GM23338 (cell line): ENCODE data around the gene PTPRN2. TPM values are rescaled to one million over a fixed set of nuclear protein-coding genes. Genes with fewer than 3 reads are reported as not detected.

Experiments used
- ATAC-seq: fragments of 200-7000 bp; cut with Tn5 transposase; 3 replicates; pipeline ENCODE4 v1.9.1; 2020
- DNase-seq: peaks from one replicate; pipeline ENCODE4 v3.0.0-alpha.2; 2015; ENCODE audit warnings: low spot score
- H2AFZ ChIP-seq: fragments of 200-600 bp; sonication (generic); 2 replicates; pipeline ENCODE4 v1.8.0; 2016; ENCODE audit warnings: antibody characterized with exemption, mild to moderate bottlenecking, moderate library complexity
- H3F3A ChIP-seq: fragments of 200-600 bp; sonication (generic); replicated peaks from 2 replicates; pipeline ENCODE4 v1.8.0; 2017; ENCODE audit warnings: antibody characterized with exemption, mixed run types, low read depth
- H3K27ac ChIP-seq: fragments of 200-600 bp; sonication (generic); 2 replicates; pipeline ENCODE4 v1.6.1; 2016; ENCODE audit warnings: low read depth
- H3K27me3 ChIP-seq: fragments of 200-600 bp; sonication (generic); 2 replicates; pipeline ENCODE4 v1.8.0; 2016; ENCODE audit warnings: mild to moderate bottlenecking, mixed run types, moderate library complexity; ENCODE audit not compliant: insufficient read depth
- H3K36me3 ChIP-seq: fragments of 200-600 bp; sonication (generic); 2 replicates; pipeline ENCODE4 v1.8.0; 2016; ENCODE audit warnings: mild to moderate bottlenecking; ENCODE audit not compliant: insufficient read depth
- H3K4me1 ChIP-seq: fragments of 200-600 bp; sonication (generic); 2 replicates; pipeline ENCODE4 v1.8.0; 2016; ENCODE audit warnings: mild to moderate bottlenecking, moderate library complexity; ENCODE audit not compliant: insufficient read depth
- H3K4me2 ChIP-seq: fragments of 200-600 bp; sonication (generic); 2 replicates; pipeline ENCODE4 v1.7.1; 2017; ENCODE audit warnings: mixed run types
- H3K4me3 ChIP-seq: fragments of 200-600 bp; sonication (generic); 2 replicates; pipeline ENCODE4 v1.6.1; 2016; ENCODE audit warnings: mixed run types
- H3K79me2 ChIP-seq: fragments of 200-600 bp; sonication (generic); replicated peaks from 2 replicates; pipeline ENCODE4 v1.8.0; 2017; ENCODE audit warnings: mild to moderate bottlenecking; ENCODE audit not compliant: insufficient read depth
- H3K9me2 ChIP-seq: fragments of 200-600 bp; sonication (generic); 2 replicates; pipeline ENCODE4 v1.8.0; 2017; ENCODE audit not compliant: insufficient read depth
- H4K20me1 ChIP-seq: fragments of 200-600 bp; sonication (generic); replicated peaks from 2 replicates; pipeline ENCODE4 v1.8.0; 2017; ENCODE audit warnings: mild to moderate bottlenecking; ENCODE audit not compliant: insufficient read depth
- H3K27ac Mint-ChIP-seq: 2 replicates; pipeline ENCODE4 v1.8.0; 2020; ENCODE audit warnings: inconsistent platforms, mild to moderate bottlenecking, moderate library complexity, mixed read lengths
- H3K27me3 Mint-ChIP-seq: 3 replicates; pipeline ENCODE4 v1.8.0; 2022; ENCODE audit warnings: low read depth, mild to moderate bottlenecking, moderate library complexity, mixed read lengths, inconsistent platforms; ENCODE audit not compliant: insufficient read depth, poor library complexity
- H3K36me3 Mint-ChIP-seq: 3 replicates; pipeline ENCODE4 v1.8.0; 2021; ENCODE audit warnings: low read depth, mild to moderate bottlenecking, inconsistent platforms, moderate library complexity, mixed read lengths
- H3K4me1 Mint-ChIP-seq: 3 replicates; pipeline ENCODE4 v1.8.0; 2020; ENCODE audit warnings: mild to moderate bottlenecking, inconsistent platforms, mixed read lengths
- H3K4me3 Mint-ChIP-seq: 3 replicates; pipeline ENCODE4 v1.8.0; 2021; ENCODE audit warnings: moderate library complexity, mild to moderate bottlenecking, inconsistent platforms, mixed read lengths
- H3K9me3 Mint-ChIP-seq: 3 replicates; pipeline ENCODE4 v1.8.0; 2020; ENCODE audit warnings: moderate library complexity, mild to moderate bottlenecking, inconsistent platforms, mixed read lengths
- CREB1 ChIP-seq: fragments of 250-450 bp; sonication (Bioruptor Pico); IDR thresholded peaks from 2 replicates; pipeline ENCODE4 v1.5.0; 2020; ENCODE audit warnings: low read depth, mild to moderate bottlenecking, moderate library complexity
- EZH2 ChIP-seq: fragments of 200-600 bp; sonication (generic); IDR thresholded peaks from one replicate; pipeline ENCODE4 v1.8.0; 2017; ENCODE audit warnings: antibody characterized with exemption, mild to moderate bottlenecking, low read depth; ENCODE audit not compliant: unreplicated experiment
- EZH2phosphoT487 ChIP-seq: fragments of 200-600 bp; sonication (generic); IDR thresholded peaks from one replicate; pipeline ENCODE4 v1.8.1; 2018; ENCODE audit warnings: antibody characterized with exemption; ENCODE audit not compliant: unreplicated experiment
- JUNB ChIP-seq: IDR thresholded peaks from one replicate; pipeline ENCODE4 v1.6.1; 2016; ENCODE audit warnings: antibody characterized with exemption; ENCODE audit not compliant: unreplicated experiment
- NANOG ChIP-seq: IDR thresholded peaks from 2 replicates; pipeline ENCODE4 v1.6.1; 2016; ENCODE audit warnings: antibody characterized with exemption, borderline replicate concordance
- POLR2AphosphoS5 ChIP-seq: IDR thresholded peaks from 2 replicates; pipeline ENCODE4 v1.6.1; 2016; ENCODE audit warnings: antibody characterized with exemption, low read depth
- ZNF114 ChIP-seq: fragments of 250-450 bp; sonication (Bioruptor Pico); IDR thresholded peaks from 2 replicates; pipeline ENCODE4 v1.5.0; 2020; ENCODE audit warnings: mild to moderate bottlenecking, moderate library complexity
- ZNF331 ChIP-seq: fragments of 250-450 bp; sonication (Bioruptor Pico); IDR thresholded peaks from 2 replicates; pipeline ENCODE4 v1.5.0; 2020; ENCODE audit warnings: low read depth, mild to moderate bottlenecking, moderate library complexity
- polyA plus RNA-seq: library from polyadenylated mRNA; unstranded; fragments of >200 nt; fragmentation: Nextera tagmentation; extraction: Ambion mirVana; gene quantifications from 2 replicates; pipeline ENCODE4 v1.2.1, GENCODE V29; 2016
- total RNA-seq: library from RNA; depleted of rRNA; stranded (reverse); fragments of >200 nt; shearing (Covaris generic); gene quantifications from 2 replicates; pipeline ENCODE4 v1.2.3, GENCODE V29; 2014
- TF ChIP-seq, protein P1 (sequence below), 2 experiments: fragments of 200-600 bp in 1 of 2; sonication (generic) in 1 of 2; conservative IDR thresholded peaks; 2 replicates each; pipeline versions ENCODE4 v1.5.1 to v1.6.1; 2016 to 2017; ENCODE audit warnings: antibody characterized with exemption in 2 of 2, low read depth in 2 of 2, mild to moderate bottlenecking in 2 of 2, moderate library complexity in 1 of 2
- TF ChIP-seq, protein P2 (sequence below): IDR thresholded peaks from 2 replicates; pipeline ENCODE4 v1.6.1; 2016; ENCODE audit warnings: antibody characterized with exemption
- TF ChIP-seq, protein P3 (sequence below): fragments of 250-450 bp; sonication (Bioruptor Pico); IDR thresholded peaks from 2 replicates; pipeline ENCODE4 v1.5.0; 2020; ENCODE audit warnings: mild to moderate bottlenecking, moderate library complexity

PTPRN2 gene
- total and polyA plus RNA-seq, 2 experiments from 2014 or later = 0.87 to 4.0 TPM

DNA sequence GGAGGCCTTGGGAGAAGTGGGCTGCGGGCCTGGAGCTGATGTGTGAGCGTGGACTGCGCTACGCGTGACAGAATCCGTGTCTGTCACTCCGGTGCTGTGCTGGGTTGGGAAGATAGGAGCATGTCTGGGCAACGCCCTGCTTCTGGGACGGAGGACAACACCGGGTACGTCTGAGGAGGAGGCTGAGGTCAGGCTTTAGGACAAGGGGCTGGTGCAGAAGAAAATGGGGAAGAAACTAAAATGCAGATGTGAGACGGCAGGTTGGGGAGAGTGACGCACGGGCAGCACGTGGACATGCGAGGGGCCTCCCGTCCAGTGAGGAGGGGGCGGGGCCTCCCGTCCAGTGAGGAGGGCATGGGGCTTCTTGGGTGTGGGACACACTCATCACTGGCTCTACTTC, 1043.4 kb downstream of the PTPRN2 start:
- no peak for ATAC-seq
- no peaks in the 10 kb centered on the region for H3K36me3 ChIP-seq
- DNase-seq = no peak
- H3K27ac ChIP-seq = no peak overlapping the region
- H3K27me3 ChIP-seq = no peaks in the 10 kb centered on the region
- TF ChIP-seq, protein P1, sequence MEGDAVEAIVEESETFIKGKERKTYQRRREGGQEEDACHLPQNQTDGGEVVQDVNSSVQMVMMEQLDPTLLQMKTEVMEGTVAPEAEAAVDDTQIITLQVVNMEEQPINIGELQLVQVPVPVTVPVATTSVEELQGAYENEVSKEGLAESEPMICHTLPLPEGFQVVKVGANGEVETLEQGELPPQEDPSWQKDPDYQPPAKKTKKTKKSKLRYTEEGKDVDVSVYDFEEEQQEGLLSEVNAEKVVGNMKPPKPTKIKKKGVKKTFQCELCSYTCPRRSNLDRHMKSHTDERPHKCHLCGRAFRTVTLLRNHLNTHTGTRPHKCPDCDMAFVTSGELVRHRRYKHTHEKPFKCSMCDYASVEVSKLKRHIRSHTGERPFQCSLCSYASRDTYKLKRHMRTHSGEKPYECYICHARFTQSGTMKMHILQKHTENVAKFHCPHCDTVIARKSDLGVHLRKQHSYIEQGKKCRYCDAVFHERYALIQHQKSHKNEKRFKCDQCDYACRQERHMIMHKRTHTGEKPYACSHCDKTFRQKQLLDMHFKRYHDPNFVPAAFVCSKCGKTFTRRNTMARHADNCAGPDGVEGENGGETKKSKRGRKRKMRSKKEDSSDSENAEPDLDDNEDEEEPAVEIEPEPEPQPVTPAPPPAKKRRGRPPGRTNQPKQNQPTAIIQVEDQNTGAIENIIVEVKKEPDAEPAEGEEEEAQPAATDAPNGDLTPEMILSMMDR (conservative IDR thresholded peaks at IDR 0.05; ENCODE audit: low read depth in 2 of 2) = no peak
- no peak for TF ChIP-seq ZNF114 (CRISPR knock-in tag)
- no peak for TF ChIP-seq ZNF331 (CRISPR knock-in tag)
- TF ChIP-seq CREB1 (CRISPR knock-in tag) = no peak
- no peak for TF ChIP-seq JUNB
- TF ChIP-seq, protein P2, sequence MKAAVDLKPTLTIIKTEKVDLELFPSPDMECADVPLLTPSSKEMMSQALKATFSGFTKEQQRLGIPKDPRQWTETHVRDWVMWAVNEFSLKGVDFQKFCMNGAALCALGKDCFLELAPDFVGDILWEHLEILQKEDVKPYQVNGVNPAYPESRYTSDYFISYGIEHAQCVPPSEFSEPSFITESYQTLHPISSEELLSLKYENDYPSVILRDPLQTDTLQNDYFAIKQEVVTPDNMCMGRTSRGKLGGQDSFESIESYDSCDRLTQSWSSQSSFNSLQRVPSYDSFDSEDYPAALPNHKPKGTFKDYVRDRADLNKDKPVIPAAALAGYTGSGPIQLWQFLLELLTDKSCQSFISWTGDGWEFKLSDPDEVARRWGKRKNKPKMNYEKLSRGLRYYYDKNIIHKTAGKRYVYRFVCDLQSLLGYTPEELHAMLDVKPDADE = no peak
- TF ChIP-seq EZH2 = no peak
- TF ChIP-seq, protein P3, sequence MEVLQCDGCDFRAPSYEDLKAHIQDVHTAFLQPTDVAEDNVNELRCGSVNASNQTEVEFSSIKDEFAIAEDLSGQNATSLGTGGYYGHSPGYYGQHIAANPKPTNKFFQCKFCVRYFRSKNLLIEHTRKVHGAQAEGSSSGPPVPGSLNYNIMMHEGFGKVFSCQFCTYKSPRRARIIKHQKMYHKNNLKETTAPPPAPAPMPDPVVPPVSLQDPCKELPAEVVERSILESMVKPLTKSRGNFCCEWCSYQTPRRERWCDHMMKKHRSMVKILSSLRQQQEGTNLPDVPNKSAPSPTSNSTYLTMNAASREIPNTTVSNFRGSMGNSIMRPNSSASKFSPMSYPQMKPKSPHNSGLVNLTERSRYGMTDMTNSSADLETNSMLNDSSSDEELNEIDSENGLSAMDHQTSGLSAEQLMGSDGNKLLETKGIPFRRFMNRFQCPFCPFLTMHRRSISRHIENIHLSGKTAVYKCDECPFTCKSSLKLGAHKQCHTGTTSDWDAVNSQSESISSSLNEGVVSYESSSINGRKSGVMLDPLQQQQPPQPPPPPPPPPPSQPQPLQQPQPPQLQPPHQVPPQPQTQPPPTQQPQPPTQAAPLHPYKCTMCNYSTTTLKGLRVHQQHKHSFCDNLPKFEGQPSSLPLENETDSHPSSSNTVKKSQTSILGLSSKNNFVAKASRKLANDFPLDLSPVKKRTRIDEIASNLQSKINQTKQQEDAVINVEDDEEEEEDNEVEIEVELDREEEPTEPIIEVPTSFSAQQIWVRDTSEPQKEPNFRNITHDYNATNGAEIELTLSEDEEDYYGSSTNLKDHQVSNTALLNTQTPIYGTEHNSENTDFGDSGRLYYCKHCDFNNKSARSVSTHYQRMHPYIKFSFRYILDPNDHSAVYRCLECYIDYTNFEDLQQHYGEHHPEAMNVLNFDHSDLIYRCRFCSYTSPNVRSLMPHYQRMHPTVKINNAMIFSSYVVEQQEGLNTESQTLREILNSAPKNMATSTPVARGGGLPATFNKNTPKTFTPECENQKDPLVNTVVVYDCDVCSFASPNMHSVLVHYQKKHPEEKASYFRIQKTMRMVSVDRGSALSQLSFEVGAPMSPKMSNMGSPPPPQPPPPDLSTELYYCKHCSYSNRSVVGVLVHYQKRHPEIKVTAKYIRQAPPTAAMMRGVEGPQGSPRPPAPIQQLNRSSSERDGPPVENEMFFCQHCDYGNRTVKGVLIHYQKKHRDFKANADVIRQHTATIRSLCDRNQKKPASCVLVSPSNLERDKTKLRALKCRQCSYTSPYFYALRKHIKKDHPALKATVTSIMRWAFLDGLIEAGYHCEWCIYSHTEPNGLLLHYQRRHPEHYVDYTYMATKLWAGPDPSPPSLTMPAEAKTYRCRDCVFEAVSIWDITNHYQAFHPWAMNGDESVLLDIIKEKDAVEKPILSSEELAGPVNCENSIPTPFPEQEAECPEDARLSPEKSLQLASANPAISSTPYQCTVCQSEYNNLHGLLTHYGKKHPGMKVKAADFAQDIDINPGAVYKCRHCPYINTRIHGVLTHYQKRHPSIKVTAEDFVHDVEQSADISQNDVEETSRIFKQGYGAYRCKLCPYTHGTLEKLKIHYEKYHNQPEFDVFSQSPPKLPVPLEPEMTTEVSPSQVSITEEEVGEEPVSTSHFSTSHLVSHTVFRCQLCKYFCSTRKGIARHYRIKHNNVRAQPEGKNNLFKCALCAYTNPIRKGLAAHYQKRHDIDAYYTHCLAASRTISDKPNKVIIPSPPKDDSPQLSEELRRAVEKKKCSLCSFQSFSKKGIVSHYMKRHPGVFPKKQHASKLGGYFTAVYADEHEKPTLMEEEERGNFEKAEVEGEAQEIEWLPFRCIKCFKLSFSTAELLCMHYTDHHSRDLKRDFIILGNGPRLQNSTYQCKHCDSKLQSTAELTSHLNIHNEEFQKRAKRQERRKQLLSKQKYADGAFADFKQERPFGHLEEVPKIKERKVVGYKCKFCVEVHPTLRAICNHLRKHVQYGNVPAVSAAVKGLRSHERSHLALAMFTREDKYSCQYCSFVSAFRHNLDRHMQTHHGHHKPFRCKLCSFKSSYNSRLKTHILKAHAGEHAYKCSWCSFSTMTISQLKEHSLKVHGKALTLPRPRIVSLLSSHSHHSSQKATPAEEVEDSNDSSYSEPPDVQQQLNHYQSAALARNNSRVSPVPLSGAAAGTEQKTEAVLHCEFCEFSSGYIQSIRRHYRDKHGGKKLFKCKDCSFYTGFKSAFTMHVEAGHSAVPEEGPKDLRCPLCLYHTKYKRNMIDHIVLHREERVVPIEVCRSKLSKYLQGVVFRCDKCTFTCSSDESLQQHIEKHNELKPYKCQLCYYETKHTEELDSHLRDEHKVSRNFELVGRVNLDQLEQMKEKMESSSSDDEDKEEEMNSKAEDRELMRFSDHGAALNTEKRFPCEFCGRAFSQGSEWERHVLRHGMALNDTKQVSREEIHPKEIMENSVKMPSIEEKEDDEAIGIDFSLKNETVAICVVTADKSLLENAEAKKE (CRISPR knock-in tag) = no peak
- TF ChIP-seq POLR2AphosphoS5 = no peak
- TF ChIP-seq NANOG = no peak
- no peak for TF ChIP-seq EZH2phosphoT487
- peaks cover 100% of the 10 kb centered on the region for H3K9me3 Mint-ChIP-seq
- no peaks in the 10 kb centered on the region for H3F3A ChIP-seq
- H3K4me3 Mint-ChIP-seq = no peak overlapping the region
- no peaks in the 10 kb centered on the region for H3K4me1 Mint-ChIP-seq
- no peaks in the 10 kb centered on the region for H3K79me2 ChIP-seq
- H3K4me2 ChIP-seq = no peak overlapping the region
- H3K36me3 Mint-ChIP-seq = peaks cover 60% of the 10 kb centered on the region
- no peaks in the 10 kb centered on the region for H3K4me1 ChIP-seq
- H3K27me3 Mint-ChIP-seq = peaks cover 6% of the 10 kb centered on the region
- no peaks in the 10 kb centered on the region for H3K9me2 ChIP-seq
- no peak overlapping the region for H3K27ac Mint-ChIP-seq
- H3K4me3 ChIP-seq = no peak overlapping the region
- H4K20me1 ChIP-seq = no peaks in the 10 kb centered on the region
- no peak overlapping the region for H2AFZ ChIP-seq
